Cardiac muscle cell (in vitro differentiated cells and primary cell): ENCODE results near the gene RAI14. TPM values are rescaled to one million over a fixed set of nuclear protein-coding genes. Genes with fewer than 3 reads are reported as not detected.

Experiments
- DNase-seq, 2 donors: peaks; one replicate each; pipeline versions ENCODE4 v3.0.0 to v3.0.0-alpha.2; 2010 to 2017; ENCODE audit warnings: low read depth in 1 of 2, low spot score in 1 of 2
- H3K27ac ChIP-seq: fragments of 200-600 bp; sonication (generic); 2 replicates; pipeline ENCODE4 v1.5.1; 2016
- H3K27me3 ChIP-seq: fragments of 200-600 bp; sonication (generic); 2 replicates; pipeline ENCODE4 v1.6.0; 2016; ENCODE audit warnings: control low read depth
- H3K36me3 ChIP-seq: fragments of 200-600 bp; sonication (generic); 2 replicates; pipeline ENCODE4 v1.5.1; 2016; ENCODE audit warnings: control low read depth
- H3K4me1 ChIP-seq: fragments of 200-600 bp; sonication (generic); 2 replicates; pipeline ENCODE4 v1.8.1; 2017; ENCODE audit warnings: low read depth, mild to moderate bottlenecking, mixed run types
- H3K4me3 ChIP-seq: fragments of 200-600 bp; sonication (generic); 2 replicates; pipeline ENCODE4 v1.5.1; 2016; ENCODE audit warnings: mild to moderate bottlenecking
- H3K9me3 ChIP-seq: fragments of 200-600 bp; sonication (generic); 2 replicates; pipeline ENCODE4 v1.5.1; 2017; ENCODE audit warnings: low read depth, mild to moderate bottlenecking, control low read depth
- CTCF ChIP-seq: IDR thresholded peaks from 2 replicates; pipeline ENCODE4 v1.5.1; 2012; ENCODE audit warnings: low read depth, mild to moderate bottlenecking, low read length
- polyA plus RNA-seq: library from polyadenylated mRNA; unstranded; fragments of >200 nt; fragmentation: Nextera tagmentation; extraction: Ambion mirVana; gene quantifications from 2 replicates; pipeline ENCODE4 v1.2.1, GENCODE V29; 2016
- total RNA-seq: library from RNA; depleted of rRNA; stranded (reverse); fragments of >200 nt; gene quantifications from 2 replicates; pipeline ENCODE4 v1.2.3, GENCODE V29; 2016

Gene RAI14
- total and polyA plus RNA-seq, 2 experiments from 2014 or later = 9.6 to 11.6 TPM

- Histone ChIP-seq H3K4me1 (no peaks in the 10 kb centered on the region), H3K4me3 (no peak overlapping the region), H3K27me3 (no peaks in the 10 kb centered on the region), H3K27ac (no peak overlapping the region), H3K9me3 (no peaks in the 10 kb centered on the region), H3K36me3 (no peaks in the 10 kb centered on the region)
- no peak for TF ChIP-seq CTCF
- no peak for DNase-seq
Measured at GRCh38 chr5:34859253-34859652, 203.1 kb downstream of the RAI14 start.

DNA sequence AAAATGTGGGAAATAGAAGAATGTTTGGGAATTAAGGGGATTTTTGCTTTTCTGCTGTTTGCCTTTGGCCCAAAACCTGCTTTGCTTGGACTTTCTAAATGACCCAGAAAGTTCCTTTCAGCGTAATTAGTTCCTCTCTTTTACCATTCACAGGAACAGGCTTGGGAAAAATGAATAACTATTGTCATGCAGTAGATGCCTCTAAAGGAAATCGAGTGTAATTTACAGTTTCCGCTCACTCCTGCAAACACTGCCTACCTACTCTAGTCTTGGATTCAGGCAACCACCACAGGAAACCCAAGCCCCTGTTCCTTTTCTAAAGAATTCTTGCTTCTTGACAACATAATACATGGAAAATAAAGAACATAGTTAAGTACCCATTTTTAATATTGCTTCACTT is 207.8 kb downstream of the RAI14 start:
- Histone ChIP-seq H3K27me3 (no peaks in the 10 kb centered on the region), H3K4me1 (no peaks in the 10 kb centered on the region), H3K36me3 (no peaks in the 10 kb centered on the region), H3K9me3 (no peaks in the 10 kb centered on the region), H3K27ac (no peak overlapping the region), H3K4me3 (no peak overlapping the region)
- TF ChIP-seq CTCF = no peak
- no peak for DNase-seq

GRCh38 chr5:34865091-34865490 is 209.0 kb downstream of the RAI14 start:
- Histone ChIP-seq H3K27ac (no peak overlapping the region), H3K27me3 (no peaks in the 10 kb centered on the region), H3K4me3 (no peak overlapping the region), H3K4me1 (no peaks in the 10 kb centered on the region), H3K36me3 (no peaks in the 10 kb centered on the region), H3K9me3 (no peaks in the 10 kb centered on the region)
- TF ChIP-seq CTCF = no peak
- peak in 1 of 2 donors; percentile 5 for DNase-seq

DNA sequence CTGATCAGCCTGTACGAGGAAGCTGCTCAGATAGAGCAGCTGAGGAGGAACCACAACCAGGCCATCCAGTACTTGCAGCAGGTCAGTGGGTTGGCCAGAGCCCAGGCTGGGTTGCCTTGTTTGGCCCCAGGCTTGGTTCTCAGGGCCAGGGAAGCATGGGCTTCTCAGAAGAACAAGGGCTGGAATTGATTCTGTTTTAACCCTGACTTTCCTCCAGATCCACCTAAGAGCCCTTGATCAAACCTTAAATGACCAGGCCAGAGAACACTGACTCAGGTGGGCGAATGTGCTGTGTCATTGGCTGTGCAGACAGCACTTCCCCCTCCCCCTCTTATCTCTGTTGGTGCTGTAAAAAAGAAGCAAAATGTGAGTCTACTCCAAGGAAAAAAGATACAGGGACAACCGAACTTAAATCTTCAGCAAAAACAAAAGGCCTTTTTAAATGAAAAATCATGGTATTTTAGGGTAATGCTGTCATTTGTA is 210.9 kb downstream of the RAI14 start:
- Histone ChIP-seq H3K27me3 (no peaks in the 10 kb centered on the region), H3K36me3 (no peaks in the 10 kb centered on the region), H3K4me1 (no peaks in the 10 kb centered on the region), H3K9me3 (no peaks in the 10 kb centered on the region), H3K27ac (no peak overlapping the region), H3K4me3 (no peak overlapping the region)
- peak in 1 of 2 donors; percentile 4 for DNase-seq
- no peak for TF ChIP-seq CTCF

GRCh38 chr5:34867660-34868059 is 211.5 kb downstream of the RAI14 start:
- Histone ChIP-seq H3K4me3 (no peak overlapping the region), H3K9me3 (no peaks in the 10 kb centered on the region), H3K27me3 (no peaks in the 10 kb centered on the region), H3K36me3 (no peaks in the 10 kb centered on the region), H3K4me1 (no peaks in the 10 kb centered on the region), H3K27ac (no peak overlapping the region)
- DNase-seq = no peak
- no peak for TF ChIP-seq CTCF

DNA sequence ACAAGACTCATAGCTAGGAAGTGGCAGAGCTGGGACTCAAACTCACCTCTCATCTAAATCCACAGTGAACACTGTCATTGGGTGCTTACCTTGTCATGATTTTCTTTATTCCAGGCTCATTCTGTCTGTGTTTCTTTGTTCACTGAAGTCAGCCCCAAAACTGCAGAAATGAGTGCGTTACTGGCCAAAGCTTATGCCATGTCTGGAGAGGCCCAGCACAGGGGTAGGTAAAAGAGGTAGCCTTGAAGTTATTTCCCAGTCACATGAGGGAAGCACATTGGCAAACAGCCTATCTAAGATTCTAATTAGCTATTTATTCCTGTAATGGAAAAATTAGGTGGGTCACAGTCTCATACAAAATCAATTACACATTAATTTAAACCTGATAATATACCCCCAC is 212.7 kb downstream of the RAI14 start:
- TF ChIP-seq CTCF = no peak

More for the DNA sequence above, 212.7 kb downstream of the RAI14 start:
- H3K9me3 ChIP-seq = no peaks in the 10 kb centered on the region
- no peak overlapping the region for H3K4me3 ChIP-seq
- H3K27ac ChIP-seq = no peak overlapping the region
- H3K4me1 ChIP-seq = no peaks in the 10 kb centered on the region
- H3K36me3 ChIP-seq = no peaks in the 10 kb centered on the region
- no peak for DNase-seq
- no peaks in the 10 kb centered on the region for H3K27me3 ChIP-seq
